Measurements from ENCODE around the gene SAMD15. TPM values are rescaled to one million over a fixed set of nuclear protein-coding genes. Genes with fewer than 3 reads are reported as not detected.

Gene SAMD15
- total and polyA plus RNA-seq, 4 donors = 0.10 to 0.50 (median 0.19) TPM; not detected in 1

- Histone ChIP-seq H3K36me3 (ENCODE audit: control insufficient read depth in 4 of 4, insufficient read depth in 3 of 4, low read depth in 1 of 4, low read length in 3 of 4) (peaks cover 0 to 5% (median 2%) of the 10 kb centered on the region in 4 donors), H3K27me3 (ENCODE audit: control insufficient read depth in 4 of 4, insufficient read depth in 4 of 4, low read length in 3 of 4) (no peaks in the 10 kb centered on the region), H3K4me1 (ENCODE audit: control insufficient read depth in 4 of 4, insufficient read depth in 4 of 4, low read length in 3 of 4) (peaks cover 0 to 1% (median 0%) of the 10 kb centered on the region in 4 donors), H3K27ac (ENCODE audit: low read depth in 1 of 2, low read length in 2 of 2) (no peak overlapping the region), H3K4me3 (ENCODE audit: low read depth in 1 of 3, low read length in 3 of 3) (no peak overlapping the region), H3K9ac (ENCODE audit: low read depth in 1 of 2, low read length in 2 of 2) (no peak overlapping the region), H3K9me3 (ENCODE audit: control insufficient read depth in 4 of 4, low read length in 3 of 4) (no peaks in the 10 kb centered on the region)
- TF ChIP-seq NR2F2 (IDR thresholded peaks at IDR 0.05) (no peak), FOXA2 (IDR thresholded peaks at IDR 0.05) (no peak), MAX (IDR thresholded peaks at IDR 0.05) (no peak), HNF4G (IDR thresholded peaks at IDR 0.05) (no peak), CTCF (IDR thresholded peaks at IDR 0.05; ENCODE audit: low read depth, low read length, missing input control) (no peak), RXRA (IDR thresholded peaks at IDR 0.05) (no peak), ATF3 (IDR thresholded peaks at IDR 0.05) (no peak), FOXA1 (IDR thresholded peaks at IDR 0.05) (no peak), EGR1 (IDR thresholded peaks at IDR 0.05; ENCODE audit: low read depth in 2 of 2) (no peak), ZBTB33 (IDR thresholded peaks at IDR 0.05) (no peak), HNF4A (conservative IDR thresholded peaks at IDR 0.05) (no peak), TAF1 (conservative IDR thresholded peaks at IDR 0.05) (no peak), REST (IDR thresholded peaks at IDR 0.05) (no peak), SP1 (IDR thresholded peaks at IDR 0.05) (no peak), GABPA (IDR thresholded peaks at IDR 0.05 in 1 of 2, conservative IDR thresholded peaks at IDR 0.05 in 1 of 2) (no peak), YY1 (IDR thresholded peaks at IDR 0.05) (no peak)
- WGBS = 84% methylated on average over 3 of the region's 3 CpGs
- DNase-seq (ENCODE audit: low spot score) = no peak
Observed at GRCh38 chr14:77347751-77348150, 29.4 kb upstream of the SAMD15 start.
